IMR-90 (cell line): ENCODE measurements around the gene MAGEF1. TPM values are rescaled to one million over a fixed set of nuclear protein-coding genes. Genes with fewer than 3 reads are reported as not detected.
A peak's percentile ranks its signal among the peaks of the same experiment; 100 is the strongest.

Experiments
- ATAC-seq: fragments of 200-7000 bp; cut with Tn5 transposase; 2 replicates; pipeline ENCODE4 v1.9.1; 2020; ENCODE audit warnings: low read depth, mild to moderate bottlenecking, moderate library complexity
- BruUV-seq: library from RNA; stranded (reverse); fragments of 400-500 nt; replicated peaks from 2 replicates; lab custom pipeline; 2021; lab: Mats Ljungman, UMichigan
- CTCF ChIA-PET: fragments of 300-600 bp; formaldehyde crosslinking; extraction: SDS; loops from one replicate; lab custom pipeline; 2021; ENCODE audit warnings: antibody characterized with exemption; lab: Yijun Ruan, JAX
- POLR2A ChIA-PET: fragments of 300-600 bp; sonication (Branson Sonifier 250); formaldehyde crosslinking; loops from one replicate; lab custom pipeline; 2022; ENCODE audit warnings: antibody characterized with exemption; ENCODE audit not compliant: unreplicated experiment; lab: Charles Lee
- DNase-seq: peaks from one replicate; pipeline ENCODE4 v3.0.0; 2013
- H2AFZ ChIP-seq: replicated peaks from 2 replicates; pipeline ENCODE3; 2013; ENCODE audit warnings: low read length, mild to moderate bottlenecking; ENCODE audit not compliant: poor library complexity
- H2AK5ac ChIP-seq: 2 replicates; pipeline ENCODE4 v1.6.1; 2013; ENCODE audit warnings: low read depth, low read length, inconsistent platforms
- H2AK9ac ChIP-seq: replicated peaks from 2 replicates; pipeline ENCODE3; 2013; ENCODE audit warnings: mild to moderate bottlenecking, low read depth, low read length, moderate library complexity; ENCODE audit not compliant: poor library complexity
- H2BK120ac ChIP-seq: 2 replicates; pipeline ENCODE4 v1.6.1; 2013; ENCODE audit warnings: low read depth, low read length, inconsistent platforms
- H2BK15ac ChIP-seq: 3 replicates; pipeline ENCODE4 v1.6.1; 2013; ENCODE audit warnings: low read depth, low read length, inconsistent platforms
- H2BK20ac ChIP-seq: 2 replicates; pipeline ENCODE4 v1.6.1; 2013; ENCODE audit warnings: low read depth, mild to moderate bottlenecking, inconsistent platforms, low read length, moderate library complexity
- H2BK5ac ChIP-seq: 2 replicates; pipeline ENCODE4 v1.6.1; 2013; ENCODE audit warnings: mild to moderate bottlenecking, low read depth, low read length, inconsistent platforms; ENCODE audit not compliant: poor library complexity, severe bottlenecking
- H3K14ac ChIP-seq: replicated peaks from 2 replicates; pipeline ENCODE4 v1.6.1; 2013; ENCODE audit warnings: low read depth, low read length, inconsistent platforms
- H3K18ac ChIP-seq: 2 replicates; pipeline ENCODE4 v1.6.1; 2013; ENCODE audit warnings: low read depth, low read length, control low read depth
- H3K23ac ChIP-seq: 2 replicates; pipeline ENCODE4 v1.6.1; 2013; ENCODE audit warnings: low read depth, low read length, inconsistent platforms
- H3K27ac ChIP-seq: 2 replicates; pipeline ENCODE4 v1.5.1; 2013; ENCODE audit warnings: mild to moderate bottlenecking, control low read depth, low read length; ENCODE audit not compliant: insufficient read depth
- H3K27me3 ChIP-seq: 2 replicates; pipeline ENCODE4 v1.6.1; 2013; ENCODE audit warnings: low read length; ENCODE audit not compliant: control insufficient read depth, insufficient read depth
- H3K36me3 ChIP-seq: 2 replicates; pipeline ENCODE4 v1.6.1; 2013; ENCODE audit warnings: low read length, mixed read lengths; ENCODE audit not compliant: control insufficient read depth, insufficient read depth
- H3K4ac ChIP-seq: 2 replicates; pipeline ENCODE4 v1.6.1; 2013; ENCODE audit warnings: low read depth, low read length, inconsistent platforms
- H3K4me1 ChIP-seq: 2 replicates; pipeline ENCODE4 v1.6.1; 2013; ENCODE audit warnings: low read length, mixed read lengths; ENCODE audit not compliant: control insufficient read depth, insufficient read depth
- H3K4me2 ChIP-seq: 2 replicates; pipeline ENCODE4 v1.6.1; 2013; ENCODE audit warnings: low read depth, mild to moderate bottlenecking, control low read depth, low read length, moderate library complexity
- H3K4me3 ChIP-seq: 2 replicates; pipeline ENCODE4 v1.5.1; 2013; ENCODE audit warnings: low read depth, mild to moderate bottlenecking, control low read depth, low read length, moderate library complexity; ENCODE audit not compliant: insufficient read depth
- H3K56ac ChIP-seq: 2 replicates; pipeline ENCODE4 v1.6.1; 2013; ENCODE audit warnings: low read length, inconsistent platforms; ENCODE audit not compliant: insufficient read depth; ENCODE audit errors: extremely low read depth
- H3K79me1 ChIP-seq, 2 experiments: 2 replicates each; pipeline ENCODE4 v1.6.1; 2013; ENCODE audit warnings: low read length in 2 of 2, inconsistent platforms in 1 of 2, low read depth in 1 of 2
- H3K9ac ChIP-seq: 2 replicates; pipeline ENCODE4 v1.6.1; 2013; ENCODE audit warnings: low read depth, low read length, control low read depth
- H3K9me1 ChIP-seq: 2 replicates; pipeline ENCODE4 v1.6.1; 2013; ENCODE audit warnings: low read length, inconsistent platforms; ENCODE audit not compliant: insufficient read depth
- H3K9me3 ChIP-seq: 2 replicates; pipeline ENCODE4 v1.6.1; 2013; ENCODE audit warnings: low read length; ENCODE audit not compliant: control insufficient read depth, insufficient read depth
- H4K20me1 ChIP-seq: 2 replicates; pipeline ENCODE4 v1.6.1; 2013; ENCODE audit warnings: low read length, inconsistent platforms; ENCODE audit not compliant: insufficient read depth
- H4K5ac ChIP-seq: 2 replicates; pipeline ENCODE4 v1.6.1; 2013; ENCODE audit warnings: mild to moderate bottlenecking, low read depth, low read length, control low read depth
- H4K8ac ChIP-seq, 2 experiments: 2 replicates each; pipeline ENCODE4 v1.6.1; 2013; ENCODE audit warnings: low read depth in 2 of 2, low read length in 2 of 2, control low read depth in 1 of 2, inconsistent platforms in 1 of 2
- H4K91ac ChIP-seq: 2 replicates; pipeline ENCODE4 v1.6.1; 2013; ENCODE audit warnings: low read depth, low read length, inconsistent platforms; ENCODE audit not compliant: insufficient read depth
- BHLHE40 ChIP-seq: fragments of 150-350 bp; IDR thresholded peaks from 2 replicates; pipeline ENCODE4 v1.6.1; 2016; ENCODE audit warnings: mild to moderate bottlenecking, low read depth, low read length
- CEBPB ChIP-seq: IDR thresholded peaks from 2 replicates; pipeline ENCODE4 v1.6.1; 2012; ENCODE audit warnings: low read depth, low read length, improper control_type of control experiment
- CHD1 ChIP-seq: IDR thresholded peaks from 2 replicates; pipeline ENCODE4 v1.6.1; 2012; ENCODE audit warnings: low read depth, low read length, improper control_type of control experiment
- FOS ChIP-seq: fragments of 150-350 bp; IDR thresholded peaks from 2 replicates; pipeline ENCODE4 v1.6.1; 2016; ENCODE audit warnings: low read depth, low read length
- MAFK ChIP-seq: IDR thresholded peaks from 2 replicates; pipeline ENCODE4 v1.6.1; 2012; ENCODE audit warnings: low read depth, low read length, improper control_type of control experiment
- MAZ ChIP-seq: IDR thresholded peaks from 2 replicates; pipeline ENCODE4 v1.6.1; 2012; ENCODE audit warnings: low read depth, mild to moderate bottlenecking, low read length, improper control_type of control experiment, moderate library complexity, borderline replicate concordance
- MXI1 ChIP-seq: IDR thresholded peaks from 2 replicates; pipeline ENCODE4 v1.6.1; 2012; ENCODE audit warnings: low read depth, mild to moderate bottlenecking, low read length, moderate library complexity, borderline replicate concordance
- POLR2A ChIP-seq: IDR thresholded peaks from 2 replicates; pipeline ENCODE4 v1.6.1; 2012; ENCODE audit warnings: mild to moderate bottlenecking, low read depth, low read length
- RCOR1 ChIP-seq: IDR thresholded peaks from 2 replicates; pipeline ENCODE4 v1.6.1; 2012; ENCODE audit warnings: mild to moderate bottlenecking, low read length, improper control_type of control experiment; ENCODE audit not compliant: insufficient replicate concordance
- RFX5 ChIP-seq: IDR thresholded peaks from 2 replicates; pipeline ENCODE4 v1.8.0; 2012; ENCODE audit warnings: low read depth, mild to moderate bottlenecking, low read length, moderate library complexity
- SMC3 ChIP-seq: fragments of 150-350 bp; IDR thresholded peaks from 2 replicates; pipeline ENCODE4 v1.6.1; 2016; ENCODE audit warnings: low read depth, mild to moderate bottlenecking, antibody characterized with exemption, low read length, moderate library complexity
- USF2 ChIP-seq: fragments of 150-350 bp; IDR thresholded peaks from 2 replicates; pipeline ENCODE4 v1.6.1; 2017; ENCODE audit warnings: mild to moderate bottlenecking, antibody characterized with exemption, low read length, low read depth
- WGBS, 2 experiments: methylation state at CpG; one replicate each; pipeline versions ENCODE4 v1.1.5 to v1.1.7; 2013; ENCODE audit warnings: missing lambda C conversion rate in 2 of 2; ENCODE audit not compliant: insufficient read length in 1 of 2; ENCODE audit errors: extremely low coverage in 2 of 2; 5-methylcytosine and 5-hydroxymethylcytosine counted together
- dilution Hi-C: fragments of 300-500 bp; cut with HindIII; formaldehyde crosslinking; loops from one replicate; pipeline ENCODE4 v1.14.3; 2018; ENCODE audit warnings: low sequenced_read_pairs; ENCODE audit not compliant: unreplicated experiment
- in situ Hi-C: fragments of 300-500 bp; cut with MboI; formaldehyde crosslinking; loops from 3 replicates; pipeline ENCODE4 v1.14.3; 2019; ENCODE audit warnings: low sequenced_read_pairs, inconsistent platforms, mixed read lengths
- intact Hi-C: fragments of 100-400 bp; cut with micrococcal nuclease; formaldehyde crosslinking; loops from 2 replicates; pipeline ENCODE4 v1.10.0; 2022
- polyA plus RNA-seq, 3 experiments: library from polyadenylated mRNA; depleted of rRNA; stranded (reverse); fragments of >200 nt; gene quantifications; 2 replicates each; pipeline ENCODE4 v1.2.3, GENCODE V29; 2012; ENCODE audit warnings: low replicate concordance in 1 of 3
- total RNA-seq: library from RNA; depleted of rRNA; stranded (reverse); fragments of >200 nt; gene quantifications from 2 replicates; pipeline ENCODE4 v1.2.3, GENCODE V29; 2012
- TF ChIP-seq, protein P1 (sequence below): conservative IDR thresholded peaks from 2 replicates; pipeline ENCODE4 v1.5.1; 2012; ENCODE audit warnings: mild to moderate bottlenecking, low read depth, low read length, improper control_type of control experiment

MAGEF1 gene
- total and polyA plus RNA-seq, 2 of the 4 experiments (the other 2 are of a cell fraction): 10.6 to 19.4 TPM

DNA sequence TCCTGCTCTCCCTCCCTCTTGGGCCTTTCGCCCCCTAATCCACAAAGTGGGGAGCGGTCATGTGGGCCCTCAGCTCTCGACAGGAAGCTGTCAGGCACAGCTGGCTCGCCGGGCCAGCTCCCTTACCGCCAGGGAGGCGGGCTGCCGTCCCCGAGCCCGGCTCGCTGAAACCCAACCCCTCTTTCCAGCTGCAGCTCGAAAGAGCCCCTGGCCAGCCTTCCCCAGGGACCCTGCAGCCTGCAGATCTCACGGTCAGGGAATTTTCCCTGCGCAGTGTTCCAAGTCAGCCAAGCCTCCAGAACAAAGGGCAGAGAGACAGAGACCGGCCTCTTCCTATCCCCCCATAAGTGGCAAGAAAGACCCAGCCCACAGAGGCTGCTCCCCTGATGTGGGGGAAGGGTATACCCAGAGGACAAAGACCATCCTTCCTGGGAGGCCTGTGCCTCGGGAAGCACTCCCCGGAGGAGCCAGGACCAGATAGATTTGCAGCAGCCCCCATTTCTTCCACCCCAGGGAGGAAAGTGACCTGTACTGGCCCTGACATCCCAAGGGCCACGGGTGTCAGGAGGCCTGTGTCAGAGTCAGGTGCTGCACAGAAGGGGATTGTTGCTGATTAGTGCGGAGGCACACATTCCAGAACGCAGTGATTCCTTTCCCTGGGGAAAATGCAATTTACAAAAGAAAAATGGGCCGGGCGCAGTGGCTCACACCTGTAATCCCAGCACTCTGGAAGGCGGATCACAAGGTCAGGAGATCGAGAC lies 32.6 kb downstream of the MAGEF1 start:
- Histone ChIP-seq H2AFZ (peak overlapping the region; percentile 83), H4K91ac (no peak overlapping the region)

More for the DNA sequence above, 32.6 kb downstream of the MAGEF1 start:
- H4K8ac ChIP-seq: no peak overlapping the region
- ATAC-seq (peak; percentile 78), DNase-seq (no peak)
- H3K4me2 ChIP-seq: no peak overlapping the region; the same call in 1 of the 2 replicates
- no peaks in the 10 kb centered on the region for H4K20me1 ChIP-seq
- no peak overlapping the region for H3K23ac ChIP-seq
- H3K4ac ChIP-seq: no peak overlapping the region
- no TSS peak for BruUV-seq
- H3K9ac ChIP-seq: no peak overlapping the region; the same call in 1 of the 2 replicates
- 18% methylated on average over 8 of the region's 24 CpGs; no CpG with 5 or more reads in 1 of the 2 experiments for WGBS, 2 experiments
- H2AK5ac ChIP-seq: no peak overlapping the region
- no peak overlapping the region; the same call in 1 of the 2 replicates for H3K18ac ChIP-seq
- H3K36me3 ChIP-seq: no peaks in the 10 kb centered on the region
- CTCF ChIA-PET: no interaction called here
- H4K5ac ChIP-seq: no peak overlapping the region; the same call in 1 of the 2 replicates
- H3K27me3 ChIP-seq: peaks cover 40% of the 10 kb centered on the region
- no peak overlapping the region for H3K56ac ChIP-seq
- no peak overlapping the region for H2BK5ac ChIP-seq
- dilution Hi-C loops (no loop called here), intact Hi-C loops (no loop called here), in situ Hi-C loops (no loop called here)
- H3K79me1 ChIP-seq: no peaks in the 10 kb centered on the region
- no peak overlapping the region for H2BK20ac ChIP-seq
- H2BK15ac ChIP-seq: no peak overlapping the region
- H3K14ac ChIP-seq: no peak overlapping the region
- H2BK120ac ChIP-seq: no peak overlapping the region
- no peaks in the 10 kb centered on the region for H3K9me1 ChIP-seq
- H3K27ac ChIP-seq: no peak overlapping the region; the same call in 1 of the 2 replicates
- POLR2A ChIA-PET: interaction anchor here (0.6 kb wide), 1 partner anchor 530 kb away, joined by 14 read pairs; no protein-coding TSS in a partner anchor
- no peak overlapping the region for H2AK9ac ChIP-seq
- H3K4me1 ChIP-seq: peaks cover 4% of the 10 kb centered on the region; the same call in 1 of the 2 replicates
- TF ChIP-seq, protein P1, sequence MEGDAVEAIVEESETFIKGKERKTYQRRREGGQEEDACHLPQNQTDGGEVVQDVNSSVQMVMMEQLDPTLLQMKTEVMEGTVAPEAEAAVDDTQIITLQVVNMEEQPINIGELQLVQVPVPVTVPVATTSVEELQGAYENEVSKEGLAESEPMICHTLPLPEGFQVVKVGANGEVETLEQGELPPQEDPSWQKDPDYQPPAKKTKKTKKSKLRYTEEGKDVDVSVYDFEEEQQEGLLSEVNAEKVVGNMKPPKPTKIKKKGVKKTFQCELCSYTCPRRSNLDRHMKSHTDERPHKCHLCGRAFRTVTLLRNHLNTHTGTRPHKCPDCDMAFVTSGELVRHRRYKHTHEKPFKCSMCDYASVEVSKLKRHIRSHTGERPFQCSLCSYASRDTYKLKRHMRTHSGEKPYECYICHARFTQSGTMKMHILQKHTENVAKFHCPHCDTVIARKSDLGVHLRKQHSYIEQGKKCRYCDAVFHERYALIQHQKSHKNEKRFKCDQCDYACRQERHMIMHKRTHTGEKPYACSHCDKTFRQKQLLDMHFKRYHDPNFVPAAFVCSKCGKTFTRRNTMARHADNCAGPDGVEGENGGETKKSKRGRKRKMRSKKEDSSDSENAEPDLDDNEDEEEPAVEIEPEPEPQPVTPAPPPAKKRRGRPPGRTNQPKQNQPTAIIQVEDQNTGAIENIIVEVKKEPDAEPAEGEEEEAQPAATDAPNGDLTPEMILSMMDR: no peak
- TF ChIP-seq USF2 (no peak), MAZ (no peak), BHLHE40 (no peak), FOS (no peak), SMC3 (no peak), MAFK (no peak), RFX5 (no peak), CEBPB (no peak), CHD1 (no peak), RCOR1 (no peak), POLR2A (no peak), MXI1 (no peak)
- H3K9me3 ChIP-seq: no peaks in the 10 kb centered on the region
- no peak overlapping the region for H3K4me3 ChIP-seq
